ENCODE data around the gene AKAP6.

AKAP6 gene

DNA sequence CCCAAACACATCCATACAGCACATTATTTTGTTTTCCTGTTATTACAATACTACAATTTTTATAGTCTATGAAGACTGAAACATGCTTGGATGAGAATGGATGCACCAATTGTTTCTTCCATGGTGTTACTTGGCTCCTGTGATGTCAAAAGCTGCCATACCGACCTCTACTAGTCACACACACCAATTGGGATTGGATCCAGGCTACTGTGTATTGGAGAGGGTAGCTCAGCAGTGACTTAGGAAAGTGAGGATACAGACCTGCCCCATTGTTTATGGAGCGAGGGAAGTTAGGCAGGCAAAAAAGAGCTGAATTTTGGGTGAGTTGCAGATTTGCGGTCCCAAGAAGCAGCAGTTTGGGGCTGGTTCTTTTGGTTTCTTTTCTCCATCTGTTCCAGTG, 30.8 kb upstream of the AKAP6 start:
- Histone ChIP-seq H3K27me3 (ENCODE audit: insufficient read depth, low read length) (no peaks in the 10 kb centered on the region), H3K9ac (ENCODE audit: low read length) (no peak overlapping the region), H3F3A (ENCODE audit: insufficient read depth, low read length) (no peaks in the 10 kb centered on the region), H3K27ac (ENCODE audit: low read depth, low read length, poor library complexity, severe bottlenecking) (no peak overlapping the region), H4K20me1 (ENCODE audit: insufficient read depth, low read length) (no peaks in the 10 kb centered on the region), H3K36me3 (ENCODE audit: insufficient read depth, low read length) (no peaks in the 10 kb centered on the region), H2AFZ (ENCODE audit: low read length) (no peak overlapping the region), H3K9me3 (ENCODE audit: low read length) (no peaks in the 10 kb centered on the region), H3K4me3 (ENCODE audit: low read depth, low read length, poor library complexity, severe bottlenecking) (no peak overlapping the region), H3K4me1 (ENCODE audit: insufficient read depth, low read length, severe bottlenecking) (no peaks in the 10 kb centered on the region), H3K79me2 (ENCODE audit: insufficient read depth, low read length) (no peaks in the 10 kb centered on the region), H3K4me2 (ENCODE audit: low read length) (no peak overlapping the region), H3K9me2 (ENCODE audit: low read depth, low read length) (no peaks in the 10 kb centered on the region)
- TF ChIP-seq, protein P1, sequence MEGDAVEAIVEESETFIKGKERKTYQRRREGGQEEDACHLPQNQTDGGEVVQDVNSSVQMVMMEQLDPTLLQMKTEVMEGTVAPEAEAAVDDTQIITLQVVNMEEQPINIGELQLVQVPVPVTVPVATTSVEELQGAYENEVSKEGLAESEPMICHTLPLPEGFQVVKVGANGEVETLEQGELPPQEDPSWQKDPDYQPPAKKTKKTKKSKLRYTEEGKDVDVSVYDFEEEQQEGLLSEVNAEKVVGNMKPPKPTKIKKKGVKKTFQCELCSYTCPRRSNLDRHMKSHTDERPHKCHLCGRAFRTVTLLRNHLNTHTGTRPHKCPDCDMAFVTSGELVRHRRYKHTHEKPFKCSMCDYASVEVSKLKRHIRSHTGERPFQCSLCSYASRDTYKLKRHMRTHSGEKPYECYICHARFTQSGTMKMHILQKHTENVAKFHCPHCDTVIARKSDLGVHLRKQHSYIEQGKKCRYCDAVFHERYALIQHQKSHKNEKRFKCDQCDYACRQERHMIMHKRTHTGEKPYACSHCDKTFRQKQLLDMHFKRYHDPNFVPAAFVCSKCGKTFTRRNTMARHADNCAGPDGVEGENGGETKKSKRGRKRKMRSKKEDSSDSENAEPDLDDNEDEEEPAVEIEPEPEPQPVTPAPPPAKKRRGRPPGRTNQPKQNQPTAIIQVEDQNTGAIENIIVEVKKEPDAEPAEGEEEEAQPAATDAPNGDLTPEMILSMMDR (IDR thresholded peaks at IDR 0.05; ENCODE audit: low read length), result no peak
- no peak for TF ChIP-seq EZH2 (IDR thresholded peaks at IDR 0.05; ENCODE audit: borderline replicate concordance, low read length)

DNA sequence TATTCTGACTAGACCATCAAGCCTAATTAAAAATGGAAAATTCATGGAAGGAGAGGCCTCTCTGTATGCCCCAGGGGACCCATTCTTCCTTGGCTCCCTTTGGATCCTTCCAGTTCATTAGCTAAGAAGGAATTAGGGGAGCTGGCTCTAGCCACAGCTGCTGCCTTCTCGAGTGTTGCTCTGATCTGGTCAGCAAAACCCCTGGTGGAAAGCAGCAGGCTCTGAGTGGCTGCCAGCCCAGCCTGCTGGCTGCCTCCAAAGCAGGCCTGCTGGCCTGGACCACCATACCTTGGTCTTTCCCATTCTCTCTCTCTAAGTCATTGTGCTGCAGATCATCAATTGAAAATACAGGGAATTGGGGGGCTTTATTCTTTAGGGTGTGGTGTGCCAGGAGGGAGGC, 29.0 kb upstream of the AKAP6 start:
- no peaks in the 10 kb centered on the region for H3K9me2 ChIP-seq (ENCODE audit: low read depth, low read length)
- no peak overlapping the region for H2AFZ ChIP-seq (ENCODE audit: low read length)
- H4K20me1 ChIP-seq (ENCODE audit: insufficient read depth, low read length), result no peaks in the 10 kb centered on the region
- no peaks in the 10 kb centered on the region for H3K79me2 ChIP-seq (ENCODE audit: insufficient read depth, low read length)
- no peaks in the 10 kb centered on the region for H3K27me3 ChIP-seq (ENCODE audit: insufficient read depth, low read length)
- H3K4me2 ChIP-seq (ENCODE audit: low read length), result no peak overlapping the region
- no peaks in the 10 kb centered on the region for H3K36me3 ChIP-seq (ENCODE audit: insufficient read depth, low read length)
- H3K9me3 ChIP-seq (ENCODE audit: low read length), result no peaks in the 10 kb centered on the region
- no peak overlapping the region for H3K9ac ChIP-seq (ENCODE audit: low read length)
- TF ChIP-seq EZH2 (IDR thresholded peaks at IDR 0.05; ENCODE audit: borderline replicate concordance, low read length), result no peak
- TF ChIP-seq, protein P1 (IDR thresholded peaks at IDR 0.05; ENCODE audit: low read length), result no peak
- H3K4me1 ChIP-seq (ENCODE audit: insufficient read depth, low read length, severe bottlenecking), result no peaks in the 10 kb centered on the region
- H3K27ac ChIP-seq (ENCODE audit: low read depth, low read length, poor library complexity, severe bottlenecking), result no peak overlapping the region
- no peaks in the 10 kb centered on the region for H3F3A ChIP-seq (ENCODE audit: insufficient read depth, low read length)
- H3K4me3 ChIP-seq (ENCODE audit: low read depth, low read length, poor library complexity, severe bottlenecking), result no peak overlapping the region

GRCh38 chr14:32303865-32304264, 25.2 kb upstream of the AKAP6 start:
- no peak for TF ChIP-seq EZH2 (IDR thresholded peaks at IDR 0.05; ENCODE audit: borderline replicate concordance, low read length)
- TF ChIP-seq, protein P1 (IDR thresholded peaks at IDR 0.05; ENCODE audit: low read length), result no peak
- Histone ChIP-seq H3K36me3 (ENCODE audit: insufficient read depth, low read length) (no peaks in the 10 kb centered on the region), H3K27me3 (ENCODE audit: insufficient read depth, low read length) (no peaks in the 10 kb centered on the region), H4K20me1 (ENCODE audit: insufficient read depth, low read length) (no peaks in the 10 kb centered on the region), H3K27ac (ENCODE audit: low read depth, low read length, poor library complexity, severe bottlenecking) (no peak overlapping the region), H2AFZ (ENCODE audit: low read length) (no peak overlapping the region), H3F3A (ENCODE audit: insufficient read depth, low read length) (no peaks in the 10 kb centered on the region), H3K79me2 (ENCODE audit: insufficient read depth, low read length) (no peaks in the 10 kb centered on the region), H3K4me3 (ENCODE audit: low read depth, low read length, poor library complexity, severe bottlenecking) (no peak overlapping the region), H3K9me3 (ENCODE audit: low read length) (no peaks in the 10 kb centered on the region), H3K4me2 (ENCODE audit: low read length) (no peak overlapping the region), H3K4me1 (ENCODE audit: insufficient read depth, low read length, severe bottlenecking) (no peaks in the 10 kb centered on the region), H3K9ac (ENCODE audit: low read length) (no peak overlapping the region), H3K9me2 (ENCODE audit: low read depth, low read length) (no peaks in the 10 kb centered on the region)
